ENCODE data around the gene ZFYVE1.
"Not testable (repeated sequence)": the region's sequence is repeated elsewhere in the genome, so short reads cannot be mapped to it uniquely, and the experiment has no call there.

The ZFYVE1 gene, protein sequence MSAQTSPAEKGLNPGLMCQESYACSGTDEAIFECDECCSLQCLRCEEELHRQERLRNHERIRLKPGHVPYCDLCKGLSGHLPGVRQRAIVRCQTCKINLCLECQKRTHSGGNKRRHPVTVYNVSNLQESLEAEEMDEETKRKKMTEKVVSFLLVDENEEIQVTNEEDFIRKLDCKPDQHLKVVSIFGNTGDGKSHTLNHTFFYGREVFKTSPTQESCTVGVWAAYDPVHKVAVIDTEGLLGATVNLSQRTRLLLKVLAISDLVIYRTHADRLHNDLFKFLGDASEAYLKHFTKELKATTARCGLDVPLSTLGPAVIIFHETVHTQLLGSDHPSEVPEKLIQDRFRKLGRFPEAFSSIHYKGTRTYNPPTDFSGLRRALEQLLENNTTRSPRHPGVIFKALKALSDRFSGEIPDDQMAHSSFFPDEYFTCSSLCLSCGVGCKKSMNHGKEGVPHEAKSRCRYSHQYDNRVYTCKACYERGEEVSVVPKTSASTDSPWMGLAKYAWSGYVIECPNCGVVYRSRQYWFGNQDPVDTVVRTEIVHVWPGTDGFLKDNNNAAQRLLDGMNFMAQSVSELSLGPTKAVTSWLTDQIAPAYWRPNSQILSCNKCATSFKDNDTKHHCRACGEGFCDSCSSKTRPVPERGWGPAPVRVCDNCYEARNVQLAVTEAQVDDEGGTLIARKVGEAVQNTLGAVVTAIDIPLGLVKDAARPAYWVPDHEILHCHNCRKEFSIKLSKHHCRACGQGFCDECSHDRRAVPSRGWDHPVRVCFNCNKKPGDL

DNA sequence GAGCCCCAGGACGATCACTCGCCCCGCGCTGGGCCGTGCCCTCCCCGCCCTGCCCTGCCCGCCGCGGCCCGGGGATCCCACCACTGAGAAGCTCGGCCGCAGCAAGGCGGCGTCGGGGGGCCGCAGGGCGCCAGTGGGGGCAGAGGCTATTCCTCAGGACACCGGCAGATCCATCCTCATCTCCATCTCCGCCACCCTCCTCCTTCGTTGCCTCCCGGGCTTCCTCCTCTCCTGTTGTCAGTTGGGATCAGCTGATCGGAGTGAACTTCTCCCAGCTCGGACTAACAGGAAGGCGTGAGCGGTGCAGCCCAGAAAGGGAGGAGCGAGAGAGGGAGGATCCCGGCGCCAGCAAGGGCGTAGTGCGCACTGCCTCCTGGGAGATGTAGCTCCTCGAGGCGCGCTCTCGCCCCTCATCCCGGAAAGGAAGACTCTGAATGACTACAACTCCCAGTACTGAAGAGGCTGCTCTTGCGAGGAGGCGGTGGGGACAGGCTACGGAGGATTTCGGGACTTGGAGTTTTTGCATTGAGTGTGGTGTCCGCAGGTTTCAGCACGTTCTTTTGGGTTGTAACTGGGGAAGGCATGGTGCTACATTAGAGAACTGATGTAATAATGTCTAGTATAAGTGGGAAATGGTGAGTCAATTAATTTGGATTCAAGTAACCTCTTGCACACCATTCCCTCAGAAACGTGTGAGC lies at the start of gene ZFYVE1:
ZFYVE1 (minus strand) TSS at position 262 of the 698 bp plus-strand sequence. CDS start 2,598 bp downstream, outside the sequence.
- DNase-seq = peak; percentile 99

DNA sequence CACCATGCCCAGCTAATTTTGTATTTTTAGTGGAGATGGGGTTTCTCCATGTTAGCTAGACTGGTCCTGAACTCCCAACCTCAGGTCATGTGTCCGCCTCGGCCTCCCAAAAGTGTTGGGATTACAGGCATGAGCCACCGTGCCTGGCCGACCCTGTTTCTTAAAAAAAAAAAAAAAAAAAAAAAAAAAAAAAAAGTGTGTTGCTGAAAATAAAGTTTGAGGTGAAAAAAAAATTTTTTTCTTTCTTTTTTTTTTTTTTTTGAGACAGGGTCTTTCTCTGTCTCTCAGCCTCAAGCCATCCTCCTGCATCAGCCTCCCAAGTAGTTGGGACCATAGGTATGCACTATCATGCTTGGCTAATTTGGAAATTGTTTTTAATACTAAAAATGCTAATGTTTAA lies 42.7 kb upstream of the ZFYVE1 start:
- DNase-seq = no peak

DNA sequence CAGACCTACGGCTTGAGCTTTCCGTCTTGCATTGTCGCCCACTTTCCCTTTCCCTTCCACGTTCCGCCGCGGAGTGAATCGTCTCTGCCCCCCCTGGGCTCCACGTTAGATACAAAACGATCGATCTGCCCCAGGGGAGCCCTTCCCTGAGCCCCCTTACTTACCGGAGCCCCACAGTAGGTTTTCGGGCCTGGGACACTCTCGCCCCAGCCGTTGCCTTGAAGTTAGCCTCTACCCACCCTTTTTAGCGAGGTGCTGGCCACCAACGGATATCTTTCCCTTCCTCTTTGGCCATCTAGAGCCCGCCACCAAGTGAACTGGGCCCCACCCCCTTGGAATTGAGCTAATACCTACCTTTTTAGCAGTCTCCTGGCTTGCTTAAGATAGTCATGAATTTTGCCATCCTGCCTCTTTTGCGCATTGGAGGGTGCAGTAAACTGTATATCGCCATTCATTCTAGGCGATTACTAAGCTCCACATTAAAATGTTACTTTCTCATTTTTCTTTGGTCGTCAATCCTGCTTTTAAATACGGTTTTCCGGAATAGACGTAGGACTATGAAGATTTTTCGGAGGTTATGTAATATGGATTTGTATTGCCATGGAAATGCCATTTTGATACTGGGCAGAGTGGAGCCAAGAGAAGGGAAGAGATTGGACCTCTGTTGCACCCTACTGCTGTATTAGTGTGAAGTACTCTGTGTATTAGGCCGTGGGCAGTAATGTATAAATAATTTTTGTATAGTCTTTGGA lies 32.2 kb upstream of the ZFYVE1 start:
- peak; percentile 35 for DNase-seq

DNA sequence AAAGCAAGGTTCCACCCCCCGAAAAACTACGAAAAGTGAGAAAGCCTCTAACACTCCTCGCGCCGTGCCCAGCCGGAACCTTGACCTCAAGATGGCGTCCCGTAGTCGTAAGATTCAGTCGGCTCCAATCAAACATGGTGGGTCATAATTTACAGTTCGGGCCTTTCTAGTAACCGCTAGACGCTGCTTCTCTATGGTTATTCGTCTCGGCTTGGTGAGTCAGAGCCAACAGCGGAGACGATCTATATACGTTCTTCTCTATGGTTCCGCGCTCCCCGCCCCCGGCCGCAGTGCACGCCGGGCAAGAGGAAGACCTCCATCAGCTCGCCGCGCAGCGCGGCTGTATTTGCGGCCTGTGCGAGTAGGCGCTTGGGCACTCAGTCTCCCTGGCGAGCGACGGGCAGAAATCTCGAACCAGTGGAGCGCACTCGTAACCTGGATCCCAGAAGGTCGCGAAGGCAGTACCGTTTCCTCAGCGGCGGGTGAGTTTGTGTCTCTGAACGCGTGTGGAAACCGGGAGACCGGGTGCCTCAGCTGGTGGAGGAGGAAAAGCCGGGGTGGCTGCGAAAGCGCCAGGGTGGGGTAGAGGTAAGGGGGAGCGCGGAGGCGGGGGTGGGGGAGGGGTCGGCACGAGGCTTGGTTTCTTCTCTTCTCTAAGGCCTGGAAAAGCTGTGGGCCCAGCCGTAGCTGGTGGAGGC lies 31.5 kb upstream of the ZFYVE1 start, which contains the start of gene RBM25:
RBM25 (plus strand) TSS at position 311 of the 698 bp plus-strand sequence. CDS start 13,108 bp downstream, outside the sequence.
- DNase-seq = peak; percentile 99

DNA sequence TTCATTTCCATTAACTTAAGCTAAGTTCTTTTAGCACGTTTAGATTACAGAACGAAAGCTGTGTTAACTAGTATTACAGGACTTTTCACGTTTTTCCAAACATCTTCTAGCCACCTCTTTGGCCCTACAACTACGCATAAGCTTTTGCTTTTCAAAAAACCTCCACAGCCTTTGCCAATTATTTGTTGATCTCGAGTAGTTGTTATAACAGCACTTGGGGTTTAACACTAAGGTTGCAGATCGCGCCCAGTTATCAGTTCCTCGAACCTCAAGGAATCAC lies 31.0 kb upstream of the ZFYVE1 start:
- no peak for DNase-seq

DNA sequence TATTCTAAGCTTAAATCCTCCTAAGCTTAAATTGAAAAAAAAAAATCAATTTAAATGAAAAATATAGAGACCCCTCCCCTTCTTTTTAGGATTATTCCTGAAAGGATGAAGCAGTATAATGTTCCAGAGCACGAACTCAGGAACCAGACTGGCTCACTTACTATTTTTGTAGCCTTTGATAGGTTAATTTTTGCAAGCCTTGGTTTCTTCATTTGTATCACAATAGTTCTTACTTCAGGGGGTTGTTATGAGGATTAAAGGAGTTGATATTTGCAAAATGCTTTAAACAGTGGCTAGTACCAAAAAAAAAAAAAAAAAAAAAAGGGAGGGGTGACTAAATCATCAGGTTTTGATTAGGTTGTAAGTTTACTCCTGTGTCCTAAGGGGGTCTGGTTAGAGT lies 28.3 kb upstream of the ZFYVE1 start:
- no peak for DNase-seq

DNA sequence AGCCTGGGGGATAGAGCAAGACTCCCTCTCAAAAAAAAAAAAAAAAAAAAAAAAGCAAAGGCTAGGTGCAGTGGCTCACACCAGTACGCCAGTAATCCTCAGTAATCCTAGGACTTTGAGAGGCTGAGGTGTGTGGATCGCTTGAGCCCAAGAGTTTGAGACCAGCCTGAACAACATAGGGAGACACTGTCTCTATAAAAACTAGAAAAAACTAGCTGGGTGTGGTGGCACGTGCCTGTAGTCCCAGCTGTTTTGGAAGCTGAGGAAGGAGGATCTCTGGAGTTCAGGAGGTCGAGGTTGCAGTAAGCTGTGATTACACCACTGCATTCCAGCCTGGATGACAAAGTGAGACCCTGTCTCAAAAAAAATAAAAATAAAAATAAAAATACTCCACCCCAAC lies 22.5 kb upstream of the ZFYVE1 start:
- no peak for DNase-seq

DNA sequence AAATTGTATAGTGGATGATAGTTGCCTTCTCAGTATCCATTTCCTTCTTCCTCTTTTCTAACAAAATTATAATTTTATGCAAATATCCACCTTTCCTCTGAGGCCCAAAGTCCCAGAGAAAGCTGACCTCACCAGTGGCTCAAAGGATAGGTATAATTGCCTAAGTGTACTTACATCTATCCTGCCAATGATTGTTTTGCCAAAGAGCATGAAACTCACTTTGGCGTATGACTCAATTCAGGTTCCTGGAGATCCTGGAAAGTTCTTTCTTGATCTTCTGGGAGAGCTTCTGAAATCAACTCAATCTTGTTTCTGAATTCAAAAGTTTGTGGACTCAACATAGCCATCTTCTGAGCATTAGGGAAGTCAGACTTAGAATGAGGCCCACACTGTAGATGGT lies 20.9 kb upstream of the ZFYVE1 start:
- no peak for DNase-seq

DNA sequence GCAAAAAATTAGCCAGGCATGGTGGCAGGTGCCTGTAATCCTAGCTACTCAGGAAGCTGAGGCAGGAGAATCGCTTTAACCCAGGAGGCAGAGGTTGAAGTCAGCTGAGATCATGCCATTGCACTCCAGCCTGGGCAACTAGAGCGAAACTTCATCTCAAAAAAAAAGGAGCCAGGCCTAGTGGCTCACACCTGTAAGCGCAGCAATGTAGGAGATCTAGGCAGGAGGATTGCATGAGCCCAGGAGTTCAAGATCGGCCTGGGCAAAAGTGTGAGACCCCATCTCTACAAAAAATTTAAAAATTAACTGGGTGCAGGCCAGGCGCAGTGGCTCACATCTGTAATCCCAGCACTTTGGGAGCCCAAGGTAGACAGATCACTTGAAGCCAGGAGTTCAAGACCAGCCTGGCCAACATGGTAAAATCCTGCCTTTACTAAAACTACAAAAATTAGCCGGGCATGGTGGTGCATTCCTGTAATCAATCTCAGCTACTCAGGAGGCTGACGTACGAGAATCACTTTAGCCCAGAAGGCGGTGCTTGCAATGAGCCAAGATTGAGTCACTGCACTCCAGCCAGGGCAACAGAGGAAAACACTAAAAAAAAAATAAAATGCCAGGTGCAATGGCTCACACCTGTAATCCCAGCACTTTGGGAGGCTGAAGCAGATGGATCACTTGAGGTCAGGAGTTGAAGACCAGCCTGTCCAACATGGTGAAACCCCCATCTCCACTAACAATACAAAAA lies 10.0 kb upstream of the ZFYVE1 start:
- not testable (repeated sequence) for DNase-seq

DNA sequence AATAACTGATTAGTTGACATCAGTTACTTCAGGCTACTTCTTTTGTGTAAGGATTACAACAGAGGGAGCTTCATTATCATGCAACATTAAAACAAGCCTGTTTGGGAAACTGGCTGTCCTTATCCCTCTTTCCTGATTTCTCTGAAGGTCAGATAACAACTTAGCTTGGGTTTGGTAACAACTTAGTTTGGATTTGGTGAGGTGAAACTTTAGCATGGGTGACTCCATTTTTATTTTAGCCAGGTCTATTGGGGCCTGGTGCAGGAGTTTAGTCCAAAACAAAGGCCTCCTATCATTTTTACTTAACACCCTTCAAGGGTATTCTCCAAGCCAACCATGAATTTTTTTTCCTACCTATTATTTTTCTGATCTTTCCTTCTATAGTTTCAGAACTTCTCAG lies 1.1 kb upstream of the ZFYVE1 start:
- no peak for DNase-seq

DNA sequence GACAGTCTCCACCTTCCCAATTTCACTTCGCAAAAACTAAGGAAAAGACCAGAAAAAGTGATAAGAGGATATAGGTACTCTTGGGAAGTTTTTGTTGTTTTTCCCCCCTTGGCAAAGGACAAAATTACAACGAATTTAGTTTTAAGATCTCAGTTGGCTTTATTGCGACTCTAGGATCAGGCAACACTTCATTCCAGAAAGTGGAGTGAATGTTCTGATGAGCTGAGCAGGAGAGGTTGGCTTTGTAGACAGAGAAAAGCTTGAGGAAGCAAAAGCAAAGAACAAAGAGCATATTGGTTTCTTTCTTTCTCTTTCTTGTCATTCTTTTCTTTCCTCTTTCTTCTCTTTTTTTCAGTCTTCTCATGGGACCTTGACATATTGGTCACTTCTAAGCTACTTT lies 640 bp upstream of the ZFYVE1 start:
- DNase-seq = no peak

DNA sequence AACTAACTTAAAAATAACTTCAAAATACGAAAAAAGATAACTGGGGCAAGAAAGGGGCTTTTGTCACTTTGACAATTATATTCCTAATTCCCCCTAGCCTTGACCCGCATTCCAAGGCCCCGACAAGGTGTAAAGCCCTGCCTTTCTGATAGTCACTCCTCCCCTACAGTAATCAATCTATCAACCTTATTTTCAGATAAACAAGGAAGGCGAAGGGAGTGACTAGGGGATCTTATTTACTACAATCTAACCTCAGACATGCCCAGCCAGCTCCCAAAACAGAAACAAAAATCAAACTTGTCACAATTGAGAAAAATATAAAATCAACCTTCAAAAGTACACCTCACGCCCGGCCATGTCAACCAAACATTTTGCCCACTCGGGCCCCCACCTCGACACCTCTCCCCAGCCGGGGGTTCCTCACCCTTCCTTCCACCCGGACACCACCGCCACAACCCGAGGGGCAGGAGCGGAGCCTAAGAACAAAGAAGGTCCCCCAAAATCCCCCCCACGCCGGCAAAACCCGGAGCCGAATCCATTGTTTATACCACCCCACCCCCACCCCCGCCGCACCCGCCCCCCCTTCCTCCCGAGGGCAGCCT lies 562 bp downstream of the ZFYVE1 start:
- no peak for DNase-seq

DNA sequence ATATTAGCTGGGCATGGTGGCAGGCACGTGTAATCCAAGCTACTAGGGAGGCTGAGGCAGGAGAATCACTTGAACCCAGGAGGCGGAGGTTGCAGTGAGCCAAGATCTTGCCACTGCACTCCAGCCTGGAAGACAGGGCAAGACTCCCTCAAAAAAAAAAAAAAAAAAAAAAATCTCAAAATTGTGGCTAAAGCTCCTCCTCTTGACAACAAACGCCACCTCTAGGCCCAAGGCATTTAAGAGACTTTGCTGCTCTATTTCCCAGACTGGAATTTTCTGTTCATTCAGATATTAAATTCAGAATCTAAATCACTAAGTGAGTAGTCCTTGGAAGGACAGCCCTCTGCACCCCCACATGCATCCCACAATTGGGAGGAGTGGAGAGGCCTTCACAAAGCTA lies 1.4 kb downstream of the ZFYVE1 start:
- DNase-seq = no peak

DNA sequence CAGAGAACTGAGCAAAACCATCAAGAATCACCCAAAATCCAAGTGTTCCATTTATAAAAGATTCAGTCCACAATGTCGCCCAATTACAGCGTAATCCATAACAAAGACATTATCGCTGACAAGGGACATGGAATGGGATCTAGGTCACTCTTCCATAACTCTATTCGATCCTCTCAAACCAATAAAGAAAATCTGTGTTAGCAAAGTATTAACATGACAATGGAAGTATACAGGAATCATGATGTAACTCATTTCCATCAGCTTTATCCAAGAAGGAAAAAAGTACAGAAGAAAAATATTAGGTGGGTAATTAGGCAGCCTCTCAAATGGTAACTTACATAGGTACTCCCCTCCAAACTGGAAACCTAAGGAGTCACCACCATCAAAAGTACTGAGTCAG lies 4.9 kb downstream of the ZFYVE1 start:
- DNase-seq = no peak

DNA sequence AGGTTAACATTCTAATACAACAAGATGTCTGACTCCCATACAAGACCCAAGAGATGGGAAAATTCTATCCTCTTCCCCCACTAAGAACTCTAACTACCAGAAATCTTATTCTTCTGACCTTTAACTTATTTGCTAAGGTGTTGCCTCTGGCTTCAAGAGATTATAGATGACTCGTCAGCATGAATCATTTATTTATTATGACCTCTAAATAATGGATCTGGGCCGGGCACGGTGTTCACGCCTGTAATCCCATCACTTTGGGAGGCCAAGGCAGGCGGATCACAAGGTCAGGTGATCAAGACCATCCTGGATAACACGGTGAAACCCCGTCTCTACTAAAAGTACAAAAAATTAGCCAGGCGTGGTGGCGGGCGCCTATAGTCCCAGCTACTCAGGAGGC lies 10.9 kb downstream of the ZFYVE1 start:
- DNase-seq = not testable (repeated sequence)

DNA sequence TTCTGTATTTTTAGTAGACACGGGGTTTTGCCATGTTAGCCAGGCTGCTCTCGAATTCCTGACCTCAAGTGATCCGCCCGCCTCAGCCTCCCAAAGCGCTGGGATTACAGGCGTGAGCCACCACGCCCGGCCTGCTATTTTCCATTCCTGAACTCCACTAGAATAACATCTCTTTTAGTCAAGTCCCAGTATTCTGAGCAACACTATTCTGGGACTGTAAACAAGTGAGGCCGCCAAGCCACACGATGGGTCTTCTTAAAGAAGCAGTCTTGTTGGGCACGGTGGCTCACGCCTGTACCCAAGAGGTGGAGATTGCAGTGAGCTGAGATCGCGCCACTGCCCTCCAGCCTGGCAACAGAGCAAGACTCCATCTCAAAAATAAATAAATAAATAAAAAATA lies 11.4 kb downstream of the ZFYVE1 start:
- DNase-seq = not testable (repeated sequence)

DNA sequence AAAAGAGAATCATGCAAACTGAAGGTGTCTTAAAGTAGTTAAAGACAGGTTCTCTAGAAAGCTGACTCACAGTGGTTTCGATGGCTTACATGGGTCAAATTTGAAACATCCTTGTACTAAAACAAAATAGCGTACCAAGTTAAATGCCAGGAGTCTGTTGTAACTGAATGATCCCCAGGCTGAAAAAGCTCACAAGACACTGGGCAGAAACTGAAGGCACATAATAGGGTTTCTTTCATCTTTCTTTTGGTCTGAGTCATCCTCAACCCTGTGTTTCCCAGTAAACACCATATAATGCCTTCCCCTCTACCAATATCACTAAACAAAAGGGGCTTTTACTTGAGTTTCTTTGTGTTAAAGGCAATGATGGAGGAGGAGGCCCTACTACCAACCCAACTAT lies 12.8 kb downstream of the ZFYVE1 start:
- no peak for DNase-seq

DNA sequence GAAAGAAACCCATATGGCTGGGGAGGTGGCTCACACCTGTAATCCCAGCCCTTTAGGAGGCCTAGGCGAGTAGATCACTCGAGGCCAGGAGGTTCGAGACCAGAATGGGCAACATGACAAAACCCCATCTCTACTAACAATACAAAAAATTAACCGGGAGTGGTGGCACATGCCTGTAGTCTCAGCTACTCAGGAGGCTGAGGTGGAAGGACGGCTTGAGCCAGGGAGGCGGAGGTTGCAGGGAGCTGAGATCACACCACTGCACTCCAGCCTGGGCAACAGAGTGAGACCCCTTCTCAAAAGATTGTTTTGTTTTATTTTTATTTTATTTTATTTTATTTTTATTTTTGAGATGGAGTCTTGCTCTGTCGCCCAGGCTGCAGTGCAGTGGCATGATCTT lies 15.7 kb downstream of the ZFYVE1 start:
- not testable (repeated sequence) for DNase-seq

DNA sequence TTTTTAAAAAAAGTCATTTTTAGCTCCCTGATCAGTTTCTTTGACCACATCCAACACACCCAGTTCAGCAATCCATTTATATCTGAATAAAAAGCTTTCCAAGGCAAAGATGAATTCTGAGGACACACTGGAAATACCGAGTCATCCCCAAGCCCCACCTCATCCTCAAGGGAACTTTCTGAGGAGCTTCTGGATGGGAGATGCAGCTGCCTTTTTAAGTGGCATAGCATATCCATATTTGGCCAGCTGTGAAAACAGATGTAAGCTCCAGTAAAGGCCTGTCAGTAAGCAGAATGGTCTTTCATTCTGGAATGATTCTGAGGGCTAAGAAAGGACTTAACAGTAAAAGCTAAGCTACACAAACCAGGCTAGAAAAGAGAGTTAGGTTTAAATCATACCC lies 18.4 kb downstream of the ZFYVE1 start:
- DNase-seq = no peak

DNA sequence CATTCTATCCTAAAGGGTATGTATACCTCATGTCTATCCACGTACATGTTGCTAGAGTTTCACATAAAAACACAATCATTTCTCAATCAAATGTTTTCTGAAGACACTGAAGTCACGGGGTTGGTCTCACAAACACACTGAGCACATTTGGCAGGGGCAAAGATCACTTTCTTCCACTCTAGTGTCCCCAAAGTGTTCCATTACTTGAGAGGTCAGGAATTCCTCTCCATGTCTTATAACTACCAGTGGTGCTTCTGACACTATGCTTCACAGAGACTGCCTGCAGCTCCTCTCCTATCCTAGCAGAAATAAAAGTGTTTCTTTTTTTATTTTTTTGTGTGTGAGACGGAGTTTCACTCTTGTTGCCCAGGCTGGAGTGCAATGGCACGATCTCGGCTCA lies 19.1 kb downstream of the ZFYVE1 start:
- no peak for DNase-seq

DNA sequence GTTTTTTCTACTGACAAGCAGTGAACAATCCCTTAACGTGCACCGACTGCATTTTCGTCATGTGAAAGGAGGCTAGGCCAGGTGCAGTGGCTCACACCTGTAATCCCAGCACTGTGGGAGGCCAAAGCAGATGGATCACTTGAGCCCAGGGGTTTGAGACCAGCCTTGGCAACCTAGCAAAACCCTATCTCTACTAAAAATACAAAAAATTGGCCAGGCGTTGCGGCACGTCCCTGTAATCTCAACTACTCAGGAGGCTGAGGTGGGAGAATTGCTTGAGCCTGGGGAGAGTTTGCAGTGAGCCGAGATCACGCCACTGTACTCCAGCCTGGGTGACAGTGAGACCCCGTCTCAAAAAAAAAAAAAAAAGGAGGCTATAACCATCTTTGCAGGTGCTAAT lies 22.3 kb downstream of the ZFYVE1 start:
- DNase-seq = not testable (repeated sequence)

Measured in NCI-H1105 treated with DMSO at 0.1 percent for 48 hours (cell line).